ENCODE data around the gene COL18A1.

- TF ChIP-seq CTCF (IDR thresholded peaks at IDR 0.05) (no peak), EZH2phosphoT487 (IDR thresholded peaks at IDR 0.05) (no peak)
These were observed 23.6 kb downstream of the COL18A1 start for GRCh38 chr21:45428534-45428933.
